Mucosa of gallbladder (tissue), 1 donor: ENCODE measurements around the gene ZNF398. TPM values are rescaled to one million over a fixed set of nuclear protein-coding genes. Genes with fewer than 3 reads are reported as not detected.
"Not testable (repeated sequence)": the region's sequence is repeated elsewhere in the genome, so short reads cannot be mapped to it uniquely, and the experiment has no call there.

Experiments
- DNase-seq: peaks from one replicate; pipeline ENCODE4 v3.0.0-alpha.2; 2020; ENCODE audit warnings: low spot score
- total RNA-seq: library from RNA; stranded (reverse); gene quantifications from one replicate; pipeline ENCODE4 v1.2.1, GENCODE V29; 2021
- donor health status: DM: no; HTN: no; CAD: no.

Gene ZNF398
- total RNA-seq, 1 donor from 2014 or later, result 15.3 TPM

DNA sequence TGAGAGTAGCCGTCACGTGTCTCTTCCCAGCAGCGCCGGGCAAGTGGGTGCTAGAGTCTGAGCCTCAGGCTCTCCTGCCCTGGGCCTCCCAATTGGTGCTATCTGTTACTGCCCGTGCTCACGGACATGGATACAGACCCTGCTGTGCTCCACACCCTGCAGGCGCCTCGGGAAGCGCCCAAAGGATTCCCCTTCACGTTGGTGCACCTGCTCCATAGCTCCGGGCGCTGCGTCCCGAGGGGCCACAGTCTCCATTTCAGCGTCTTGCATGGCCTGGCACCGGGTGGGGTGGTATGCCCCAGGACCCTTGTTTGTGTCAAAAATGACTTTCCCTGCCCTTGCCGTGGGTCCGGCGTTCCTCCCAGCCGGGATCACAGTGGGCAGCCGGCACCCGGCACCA lies 78.4 kb downstream of the ZNF398 start:
- no peak for DNase-seq

DNA sequence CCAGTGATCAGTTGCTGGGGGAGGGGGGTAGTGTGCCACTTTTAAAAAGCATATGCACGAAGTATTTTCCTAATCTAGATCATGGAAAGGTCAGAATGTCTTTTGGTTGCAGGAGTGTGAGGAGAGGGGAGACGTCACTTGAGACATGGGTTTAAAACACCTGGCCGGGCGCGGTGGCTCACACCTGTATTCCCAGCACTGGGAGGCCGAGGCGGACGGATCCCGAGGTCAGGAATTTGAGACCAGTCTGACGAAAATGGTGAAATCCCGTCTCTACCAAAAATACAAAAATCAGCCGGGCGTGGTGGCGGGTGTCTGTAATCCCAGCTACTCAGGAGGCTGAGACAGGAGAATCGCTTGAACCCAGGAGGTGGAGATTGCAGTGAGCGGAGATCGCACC lies 79.1 kb downstream of the ZNF398 start:
- DNase-seq, result not testable (repeated sequence)

- no peak for DNase-seq
Measured at GRCh38 chr7:149226840-149227494, 79.7 kb downstream of the ZNF398 start.

DNA sequence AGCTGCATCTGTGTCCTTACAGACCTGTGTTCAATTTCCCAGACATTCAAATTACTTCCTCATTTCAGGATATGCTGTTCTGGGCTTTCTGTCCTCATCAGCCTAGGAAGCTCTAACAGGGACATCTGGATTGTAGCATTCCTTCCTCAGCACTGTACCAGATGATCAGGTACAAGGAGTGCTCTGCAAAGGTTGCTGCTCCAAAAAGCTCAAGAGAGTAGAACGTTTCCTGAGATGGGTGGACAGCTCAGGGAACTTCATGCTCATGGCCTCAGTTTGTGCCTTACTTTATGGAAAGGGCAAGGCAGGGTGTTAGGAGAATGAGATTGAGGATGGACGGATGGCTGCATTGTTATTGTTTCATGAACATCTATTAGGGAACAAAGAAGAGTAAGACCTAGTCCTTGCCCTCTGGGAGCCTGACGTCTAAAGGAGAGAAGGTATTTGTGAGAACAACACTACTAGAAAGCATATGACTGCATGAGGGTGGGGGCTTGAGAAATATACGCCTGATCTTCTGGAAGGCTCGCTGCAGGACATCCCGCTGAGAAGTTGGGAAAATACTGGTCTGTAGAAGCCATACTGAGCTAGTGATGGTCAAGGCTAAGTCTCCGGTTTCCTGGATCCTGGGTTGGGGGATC lies 81.7 kb downstream of the ZNF398 start:
- no peak for DNase-seq

DNA sequence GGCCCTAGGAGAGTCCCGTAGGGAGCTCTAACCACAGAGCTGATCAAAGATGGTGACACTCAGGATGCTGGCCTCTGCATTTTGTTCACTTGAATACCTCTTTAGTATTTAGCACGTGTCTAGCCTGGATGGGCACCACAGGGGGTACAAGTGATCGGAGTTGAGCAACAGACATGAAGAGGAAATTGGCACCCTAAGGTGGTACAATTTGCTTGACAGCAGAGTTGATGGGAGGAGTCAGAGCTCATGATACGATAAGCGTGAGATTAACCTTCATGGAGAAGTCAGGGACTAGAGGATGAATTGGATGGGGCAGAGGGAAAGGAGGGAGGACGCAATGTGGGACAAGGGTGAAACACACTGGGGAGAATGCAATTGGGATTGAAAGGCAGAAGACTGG lies 82.3 kb downstream of the ZNF398 start:
- no peak for DNase-seq

GRCh38 chr7:149232362-149232761 lies 85.1 kb downstream of the ZNF398 start:
- DNase-seq, result no peak

Other genes starting within 250 kb of the ZNF398 start
- 216 TPM for gene PDIA4, start 118.9 kb upstream of the ZNF398 start, total RNA-seq
- 7.0 TPM for gene ZNF786, start 56.7 kb upstream of the ZNF398 start, total RNA-seq
- gene ZNF425, start 21.1 kb upstream of the ZNF398 start, total RNA-seq, result 2.8 TPM
- 33.8 TPM for gene ZNF282, start 48.1 kb downstream of the ZNF398 start, total RNA-seq
- 11.7 TPM for gene ZNF212, start 92.2 kb downstream of the ZNF398 start, total RNA-seq
- gene ZNF783, start 114.7 kb downstream of the ZNF398 start, total RNA-seq, result 17.3 TPM